HCT116 (cell line): Measurements from ENCODE around the gene IL18R1. TPM values are rescaled to one million over a fixed set of nuclear protein-coding genes. Genes with fewer than 3 reads are reported as not detected.

Experiments used
- ATAC-seq: fragments of 200-7000 bp; cut with Tn5 transposase; 2 replicates; pipeline ENCODE4 v1.9.1; 2020; ENCODE audit warnings: mild to moderate bottlenecking, moderate library complexity
- BruUV-seq: library from RNA; stranded (reverse); fragments of 400-500 nt; replicated peaks from 2 replicates; lab custom pipeline; 2021; lab: Mats Ljungman, UMichigan
- CTCF ChIA-PET: fragments of 300-600 bp; sonication (Branson Sonifier 250); formaldehyde crosslinking; loops from one replicate; lab custom pipeline; 2021; ENCODE audit warnings: antibody characterized with exemption; lab: Charles Lee
- POLR2A ChIA-PET: fragments of 300-600, 350-600 bp; sonication (Branson Sonifier 250); formaldehyde crosslinking; loops from one replicate; lab custom pipeline; 2021; ENCODE audit warnings: antibody characterized with exemption; lab: Charles Lee
- RAD21 ChIA-PET, 2 experiments: fragments of 300-600 bp; sonication (Branson Sonifier 250); formaldehyde crosslinking; loops; one replicate each; lab custom pipeline; 2023; ENCODE audit warnings: low total read pairs in 2 of 2; ENCODE audit not compliant: uncharacterized antibody in 2 of 2, unreplicated experiment in 2 of 2, low non-redundant PET in 1 of 2; lab: Charles Lee
- DNase-seq: peaks from one replicate; pipeline ENCODE4 v3.0.0-alpha.2; 2010; ENCODE audit warnings: low read depth, low spot score
- H2AFZ ChIP-seq: fragments of 200-600 bp; shearing (Covaris generic), sonication (generic); 2 replicates; pipeline ENCODE4 v1.6.1; 2017; ENCODE audit warnings: low read depth, mixed run types, mixed read lengths, antibody characterized with exemption, low read length; ENCODE audit not compliant: poor library complexity, severe bottlenecking
- H3K27ac ChIP-seq: 2 replicates; pipeline ENCODE4 v1.5.1; 2012; ENCODE audit warnings: low read depth, low read length
- H3K27me3 ChIP-seq: fragments of 200-600 bp; sonication (generic); 2 replicates; pipeline ENCODE4 v1.6.1; 2016; ENCODE audit warnings: mixed run types, low read length, mixed read lengths; ENCODE audit not compliant: insufficient read depth
- H3K36me3 ChIP-seq, 2 experiments: fragments of 200-500 bp in 1 of 2; fragments of 200-600 bp in 1 of 2; sonication (Bioruptor generic) in 1 of 2; sonication (generic) in 1 of 2; 2 replicates each; pipeline versions ENCODE4 v1.5.1 to v1.6.1; 2014 to 2016; ENCODE audit warnings: low read length in 2 of 2, inconsistent platforms in 1 of 2, mixed read lengths in 1 of 2, mixed run types in 1 of 2; ENCODE audit not compliant: insufficient read depth in 2 of 2, control insufficient read depth in 1 of 2
- H3K4me1 ChIP-seq, 2 experiments: fragments of 200-600 bp in 1 of 2; sonication (generic) in 1 of 2; 2 replicates each; pipeline versions ENCODE4 v1.5.1 to v1.6.1; 2012 to 2017; ENCODE audit warnings: low read length in 2 of 2, inconsistent platforms in 1 of 2, mild to moderate bottlenecking in 1 of 2, mixed read lengths in 1 of 2, mixed run types in 1 of 2, moderate library complexity in 1 of 2; ENCODE audit not compliant: insufficient read depth in 2 of 2, control insufficient read depth in 1 of 2
- H3K4me2 ChIP-seq: fragments of 200-600 bp; sonication (generic); 2 replicates; pipeline ENCODE4 v1.6.1; 2017; ENCODE audit warnings: mixed run types, low read length, mixed read lengths
- H3K4me3 ChIP-seq, 2 experiments: fragments of 200-600 bp in 1 of 2; sonication (generic) in 1 of 2; replicated peaks in 1 of 2; 2 replicates each; pipeline ENCODE4 v1.5.1; 2011 to 2016; ENCODE audit warnings: low read length in 2 of 2, control low read depth in 1 of 2, low read depth in 1 of 2, mild to moderate bottlenecking in 1 of 2, mixed read lengths in 1 of 2, mixed run types in 1 of 2
- H3K79me2 ChIP-seq: fragments of 200-600 bp; sonication (generic); 2 replicates; pipeline ENCODE4 v1.6.1; 2017; ENCODE audit warnings: mild to moderate bottlenecking, mixed run types, low read length, moderate library complexity, mixed read lengths; ENCODE audit not compliant: insufficient read depth
- H3K9ac ChIP-seq: fragments of 200-600 bp; sonication (generic); 2 replicates; pipeline ENCODE4 v1.6.1; 2016; ENCODE audit warnings: low read length, mixed read lengths
- H3K9me2 ChIP-seq: fragments of 200-600 bp; sonication (generic), shearing (Covaris generic); 2 replicates; pipeline ENCODE4 v1.6.1; 2017; ENCODE audit warnings: mixed run types, mild to moderate bottlenecking, moderate library complexity; ENCODE audit not compliant: insufficient read depth
- H3K9me3 ChIP-seq, 2 experiments: fragments of 200-500 bp in 1 of 2; fragments of 200-600 bp in 1 of 2; sonication (Bioruptor generic) in 1 of 2; sonication (generic) in 1 of 2; 2 replicates each; pipeline ENCODE4 v1.6.1; 2014 to 2017; ENCODE audit warnings: low read length in 2 of 2, mixed read lengths in 2 of 2, inconsistent platforms in 1 of 2, low read depth in 1 of 2, mild to moderate bottlenecking in 1 of 2, mixed run types in 1 of 2, moderate library complexity in 1 of 2; ENCODE audit not compliant: control insufficient read depth in 1 of 2, insufficient read depth in 1 of 2
- H4K20me1 ChIP-seq: fragments of 200-600 bp; sonication (generic), shearing (Covaris generic); 2 replicates; pipeline ENCODE4 v1.6.1; 2017; ENCODE audit warnings: mixed run types, mild to moderate bottlenecking, moderate library complexity; ENCODE audit not compliant: insufficient read depth
- ATF3 ChIP-seq: IDR thresholded peaks from 2 replicates; pipeline ENCODE4 v1.6.1; 2012
- CTCF ChIP-seq, 3 experiments: fragments of 200-600 bp in 1 of 3; sonication (generic) in 1 of 3; IDR thresholded peaks in 2 of 3; conservative IDR thresholded peaks in 1 of 3; 2 replicates each; pipeline ENCODE4 v1.5.1; 2012 to 2017; ENCODE audit warnings: low read depth in 2 of 3, low read length in 2 of 3, antibody characterized with exemption in 1 of 3, borderline replicate concordance in 1 of 3, control low read depth in 1 of 3, mild to moderate bottlenecking in 1 of 3, mixed read lengths in 1 of 3, mixed run types in 1 of 3, moderate library complexity in 1 of 3; ENCODE audit not compliant: insufficient read depth in 1 of 3
- ELF1 ChIP-seq: IDR thresholded peaks from 2 replicates; pipeline ENCODE4 v1.6.1; 2012; ENCODE audit warnings: low read depth, borderline replicate concordance
- EZH2 ChIP-seq: fragments of 200-600 bp; sonication (generic); IDR thresholded peaks from 2 replicates; pipeline ENCODE4 v1.6.1; 2017; ENCODE audit warnings: antibody characterized with exemption, mixed run types
- EZH2phosphoT487 ChIP-seq: fragments of 200-600 bp; IDR thresholded peaks from 2 replicates; pipeline ENCODE4 v1.6.1; 2018; ENCODE audit warnings: antibody characterized with exemption, borderline replicate concordance
- JUND ChIP-seq: IDR thresholded peaks from 2 replicates; pipeline ENCODE4 v1.6.1; 2012
- MAX ChIP-seq: IDR thresholded peaks from 2 replicates; pipeline ENCODE4 v1.6.1; 2012
- POLR2A ChIP-seq: IDR thresholded peaks from 2 replicates; pipeline ENCODE4 v1.7.0; 2011; ENCODE audit warnings: borderline replicate concordance; ENCODE audit not compliant: insufficient read depth, insufficient read length; ENCODE audit errors: extremely low read depth
- RAD21 ChIP-seq: IDR thresholded peaks from 2 replicates; pipeline ENCODE4 v1.6.1; 2012; ENCODE audit warnings: low read depth, mild to moderate bottlenecking
- SIN3A ChIP-seq: IDR thresholded peaks from 2 replicates; pipeline ENCODE4 v1.6.1; 2012; ENCODE audit warnings: low read depth
- SP1 ChIP-seq: IDR thresholded peaks from 2 replicates; pipeline ENCODE4 v1.6.1; 2012; ENCODE audit warnings: low read depth
- SRF ChIP-seq: IDR thresholded peaks from 2 replicates; pipeline ENCODE4 v1.6.1; 2012; ENCODE audit warnings: low read depth
- TCF7L2 ChIP-seq: IDR thresholded peaks from 2 replicates; pipeline ENCODE4 v1.7.0; 2011; ENCODE audit warnings: borderline replicate concordance, inconsistent platforms; ENCODE audit not compliant: insufficient read depth, insufficient read length; ENCODE audit errors: extremely low read depth
- ZBTB33 ChIP-seq: IDR thresholded peaks from 2 replicates; pipeline ENCODE4 v1.6.1; 2011; ENCODE audit warnings: mild to moderate bottlenecking, low read length, moderate library complexity; ENCODE audit not compliant: insufficient replicate concordance; ENCODE audit errors: extremely low read depth
- ZNF274 ChIP-seq: fragments of 200-500 bp; sonication (Bioruptor generic); IDR thresholded peaks from 2 replicates; pipeline ENCODE4 v1.6.1; 2014; ENCODE audit warnings: mild to moderate bottlenecking, low read depth, low read length, inconsistent platforms
- intact Hi-C: fragments of 100-400 bp; cut with micrococcal nuclease; formaldehyde crosslinking; loops from 2 replicates; pipeline ENCODE4 v1.10.0; 2022
- total RNA-seq: library from RNA; stranded (reverse); gene quantifications from one replicate; pipeline ENCODE4 v1.2.1, GENCODE V29; 2021; ENCODE audit not compliant: unreplicated experiment

IL18R1 gene
- total RNA-seq, 1 experiment from 2014 or later, result 1.5 TPM

- no peaks in the 10 kb centered on the region for H3K9me2 ChIP-seq
- POLR2A ChIA-PET, result no interaction called here
- ATAC-seq (no peak), DNase-seq (no peak)
- H3K4me2 ChIP-seq, result no peak overlapping the region
- TF ChIP-seq POLR2A (no peak), ATF3 (no peak)
- no peaks in the 10 kb centered on the region for H3K79me2 ChIP-seq
- no peaks in the 10 kb centered on the region for H4K20me1 ChIP-seq
- no TSS peak for BruUV-seq
- H3K9ac ChIP-seq, result no peak overlapping the region
- no peaks in the 10 kb centered on the region for H3K4me1 ChIP-seq
- no peaks in the 10 kb centered on the region for H3K9me3 ChIP-seq
- RAD21 ChIA-PET, result no interaction called here
- no peaks in the 10 kb centered on the region; the same call in 1 of the 2 replicates for H3K27me3 ChIP-seq
- CTCF ChIA-PET, result no interaction called here
- H3K36me3 ChIP-seq, result no peaks in the 10 kb centered on the region
- no peak overlapping the region for H3K4me3 ChIP-seq
- no peak overlapping the region for H3K27ac ChIP-seq
- intact Hi-C loops, result no loop called here
- H2AFZ ChIP-seq, result no peak overlapping the region
These were observed 12.7 kb upstream of the IL18R1 start for GRCh38 chr2:102342888-102343287.

- no peaks in the 10 kb centered on the region for H3K9me2 ChIP-seq
- ChIA-PET CTCF (no interaction called here), RAD21 (no interaction called here), POLR2A (no interaction called here)
- H4K20me1 ChIP-seq, result no peaks in the 10 kb centered on the region
- H2AFZ ChIP-seq, result no peak overlapping the region
- H3K4me1 ChIP-seq, result no peaks in the 10 kb centered on the region
- no peaks in the 10 kb centered on the region for H3K79me2 ChIP-seq
- H3K4me3 ChIP-seq, result no peak overlapping the region
- intact Hi-C loops, result no loop called here
- BruUV-seq, result no TSS peak
- no peak overlapping the region for H3K4me2 ChIP-seq
- H3K36me3 ChIP-seq, result no peaks in the 10 kb centered on the region
- H3K9ac ChIP-seq, result no peak overlapping the region
- ATAC-seq (no peak), DNase-seq (no peak)
- no peak overlapping the region for H3K27ac ChIP-seq
- no peak for TF ChIP-seq SIN3A
- TF ChIP-seq CTCF (IDR thresholded peaks at IDR 0.05 in 2 of 3, conservative IDR thresholded peaks at IDR 0.05 in 1 of 3; ENCODE audit: borderline replicate concordance in 1 of 3, insufficient read depth in 1 of 3, low read depth in 2 of 3, low read length in 2 of 3), result no peak
- no peak for TF ChIP-seq MAX
- no peak for TF ChIP-seq SRF
- TF ChIP-seq ZBTB33, result no peak
- no peak for TF ChIP-seq TCF7L2
- TF ChIP-seq EZH2phosphoT487, result no peak
- no peak for TF ChIP-seq EZH2
- no peak for TF ChIP-seq SP1
- no peak for TF ChIP-seq ELF1
- TF ChIP-seq RAD21, result no peak
- TF ChIP-seq ZNF274, result no peak
- no peak for TF ChIP-seq JUND
- no peak for TF ChIP-seq POLR2A
- H3K27me3 ChIP-seq, result no peaks in the 10 kb centered on the region; the same call in 1 of the 2 replicates
- no peaks in the 10 kb centered on the region for H3K9me3 ChIP-seq
These were observed 11.2 kb upstream of the IL18R1 start for GRCh38 chr2:102344397-102344796.
